Measurements from ENCODE around the gene CD34. TPM values are rescaled to one million over a fixed set of nuclear protein-coding genes. Genes with fewer than 3 reads are reported as not detected.

Gene CD34
- total RNA-seq, 1 experiment from 2014 or later = 0.35 TPM

- Histone ChIP-seq H3K27ac (ENCODE audit: insufficient read length, low read depth, low read length) (no peak overlapping the region), H4K20me1 (ENCODE audit: control insufficient read depth, insufficient read depth, insufficient read length) (no peaks in the 10 kb centered on the region), H3K4me1 (ENCODE audit: insufficient read depth, low read length) (no peaks in the 10 kb centered on the region), H3K18ac (ENCODE audit: insufficient read length, low read depth, low read length) (no peak overlapping the region), H2AFZ (ENCODE audit: low read length) (no peak overlapping the region), H3K14ac (ENCODE audit: insufficient read depth, low read length) (no peak overlapping the region), H2BK12ac (ENCODE audit: insufficient read length, low read depth, low read length) (no peak overlapping the region), H3K23ac (ENCODE audit: insufficient read length, low read depth, low read length) (no peak overlapping the region), H3K4ac (ENCODE audit: low read depth, low read length) (no peak overlapping the region), H3T11ph (ENCODE audit: low read length) (no peak overlapping the region), H2BK20ac (ENCODE audit: low read depth, low read length, poor library complexity, severe bottlenecking) (no peak overlapping the region), H2BK5ac (ENCODE audit: insufficient read length, low read length) (no peak overlapping the region), H3K56ac (ENCODE audit: insufficient read length, low read depth, low read length) (no peak overlapping the region), H2BK120ac (ENCODE audit: low read depth, low read length, poor library complexity, severe bottlenecking) (no peak overlapping the region), H3K4me2 (ENCODE audit: insufficient read depth, insufficient read length, low read length) (no peak overlapping the region), H2BK15ac (ENCODE audit: low read depth, low read length) (no peak overlapping the region), H3K79me1 (ENCODE audit: insufficient read depth, low read depth, low read length, poor library complexity, severe bottlenecking) (no peaks in the 10 kb centered on the region), H3K27me3 (ENCODE audit: insufficient read depth, low read length) (no peaks in the 10 kb centered on the region), H4K5ac (ENCODE audit: insufficient read length, low read depth, low read length) (no peak overlapping the region), H4K91ac (ENCODE audit: insufficient read length, low read depth, low read length) (no peak overlapping the region), H4K8ac (replicated peaks; ENCODE audit: insufficient read length, low read depth, low read length) (no peak overlapping the region), H3K23me2 (ENCODE audit: insufficient read length, low read depth, low read length, poor library complexity, severe bottlenecking) (no peaks in the 10 kb centered on the region), H3K79me2 (ENCODE audit: insufficient read depth, low read length) (no peaks in the 10 kb centered on the region), H3K9ac (ENCODE audit: extremely low read depth, insufficient read length, low read length) (no peak overlapping the region), H2AK5ac (ENCODE audit: insufficient read length, low read length) (no peak overlapping the region), H3K9me3 (ENCODE audit: control insufficient read depth, low read depth, low read length) (no peaks in the 10 kb centered on the region)
- no peak overlapping the region for H3K4me3 Mint-ChIP-seq
- no CpG with 5 or more reads among the region's 3 CpGs for WGBS (ENCODE audit: extremely low coverage, insufficient read length, low lambda C conversion rate)
- H3K9me3 Mint-ChIP-seq = no peaks in the 10 kb centered on the region
- peaks cover 1% of the 10 kb centered on the region; the same call in 1 of the 2 replicates for H3K27me3 Mint-ChIP-seq (ENCODE audit: low read depth)
- peaks cover 0 to 7% of the 10 kb centered on the region in 2 experiments; a peak in 3 of 4 replicates for H3K4me1 Mint-ChIP-seq
- no peaks in the 10 kb centered on the region for H3K36me3 Mint-ChIP-seq (ENCODE audit: insufficient read depth in 1 of 3, low read depth in 3 of 3)
- H3K27ac Mint-ChIP-seq = no peak overlapping the region
- no peak for TF ChIP-seq CTCF (conservative IDR thresholded peaks at IDR 0.05)
- no peak for DNase-seq
Observed at GRCh38 chr1:207948536-207949250, 37.8 kb upstream of the CD34 start.

Data from H9 (cell line).